ENCODE data around the gene TRHDE.
"Not testable (repeated sequence)": the region's sequence is repeated elsewhere in the genome, so short reads cannot be mapped to it uniquely, and the experiment has no call there.

TRHDE gene

GRCh38 chr12:72511906-72512305 lies 239.7 kb downstream of the TRHDE start:
- DNase-seq (ENCODE audit: low spot score): no peak

GRCh38 chr12:72520044-72520678 lies 248.0 kb downstream of the TRHDE start:
- not testable (repeated sequence) for DNase-seq (ENCODE audit: low spot score)

GRCh38 chr12:72521326-72521725 lies 249.2 kb downstream of the TRHDE start:
- peak; percentile 25 for DNase-seq (ENCODE audit: low spot score)

- DNase-seq (ENCODE audit: low spot score): no peak
These were observed 250.2 kb downstream of the TRHDE start for GRCh38 chr12:72522411-72522810.

- DNase-seq (ENCODE audit: low spot score): no peak
These were observed 251.6 kb downstream of the TRHDE start for GRCh38 chr12:72523754-72524153.

GRCh38 chr12:72535212-72535990 lies 263.2 kb downstream of the TRHDE start:
- no peak for DNase-seq (ENCODE audit: low spot score)

- DNase-seq (ENCODE audit: low spot score): no peak
These were observed 268.6 kb downstream of the TRHDE start for GRCh38 chr12:72540811-72541210.

- no peak for DNase-seq (ENCODE audit: low spot score)
These were observed 271.8 kb downstream of the TRHDE start for GRCh38 chr12:72543777-72544467.

- DNase-seq (ENCODE audit: low spot score): no peak
These were observed 273.9 kb downstream of the TRHDE start for GRCh38 chr12:72546106-72546505.

- no peak for DNase-seq (ENCODE audit: low spot score)
These were observed 275.4 kb downstream of the TRHDE start for GRCh38 chr12:72547573-72547972.

GRCh38 chr12:72549184-72549583 lies 277.0 kb downstream of the TRHDE start:
- DNase-seq (ENCODE audit: low spot score): no peak

- DNase-seq (ENCODE audit: low spot score): no peak
These were observed 288.0 kb downstream of the TRHDE start for GRCh38 chr12:72560003-72560769.

- DNase-seq (ENCODE audit: low spot score): no peak
These were observed 298.4 kb downstream of the TRHDE start for GRCh38 chr12:72570601-72571000.

GRCh38 chr12:72574138-72574537 lies 302.0 kb downstream of the TRHDE start:
- no peak for DNase-seq (ENCODE audit: low spot score)

- no peak for DNase-seq (ENCODE audit: low spot score)
These were observed 306.2 kb downstream of the TRHDE start for GRCh38 chr12:72578327-72578726.

GRCh38 chr12:72586456-72586855 lies 314.3 kb downstream of the TRHDE start:
- DNase-seq (ENCODE audit: low spot score): peak; percentile 22

GRCh38 chr12:72602581-72602980 lies 330.4 kb downstream of the TRHDE start:
- DNase-seq (ENCODE audit: low spot score): no peak

- DNase-seq (ENCODE audit: low spot score): no peak
These were observed 333.8 kb downstream of the TRHDE start for GRCh38 chr12:72605975-72606374.

GRCh38 chr12:72610342-72610741 lies 338.2 kb downstream of the TRHDE start:
- no peak for DNase-seq (ENCODE audit: low spot score)

- DNase-seq (ENCODE audit: low spot score): no peak
These were observed 338.7 kb downstream of the TRHDE start for GRCh38 chr12:72610854-72611358.

- DNase-seq (ENCODE audit: low spot score): no peak
These were observed 340.0 kb downstream of the TRHDE start for GRCh38 chr12:72612171-72612570.

- peak; percentile 15 for DNase-seq (ENCODE audit: low spot score)
These were observed 346.6 kb downstream of the TRHDE start for GRCh38 chr12:72618764-72619163.

All from cerebellar cortex (tissue), 1 donor.